Measurements from ENCODE around the gene NEU4. TPM values are rescaled to one million over a fixed set of nuclear protein-coding genes. Genes with fewer than 3 reads are reported as not detected.
"Not testable (repeated sequence)": the region's sequence is repeated elsewhere in the genome, so short reads cannot be mapped to it uniquely, and the experiment has no call there.

Gene NEU4
- total RNA-seq, 4 donors from 2014 or later = 58.1 to 195 (median 93.9) TPM

DNA sequence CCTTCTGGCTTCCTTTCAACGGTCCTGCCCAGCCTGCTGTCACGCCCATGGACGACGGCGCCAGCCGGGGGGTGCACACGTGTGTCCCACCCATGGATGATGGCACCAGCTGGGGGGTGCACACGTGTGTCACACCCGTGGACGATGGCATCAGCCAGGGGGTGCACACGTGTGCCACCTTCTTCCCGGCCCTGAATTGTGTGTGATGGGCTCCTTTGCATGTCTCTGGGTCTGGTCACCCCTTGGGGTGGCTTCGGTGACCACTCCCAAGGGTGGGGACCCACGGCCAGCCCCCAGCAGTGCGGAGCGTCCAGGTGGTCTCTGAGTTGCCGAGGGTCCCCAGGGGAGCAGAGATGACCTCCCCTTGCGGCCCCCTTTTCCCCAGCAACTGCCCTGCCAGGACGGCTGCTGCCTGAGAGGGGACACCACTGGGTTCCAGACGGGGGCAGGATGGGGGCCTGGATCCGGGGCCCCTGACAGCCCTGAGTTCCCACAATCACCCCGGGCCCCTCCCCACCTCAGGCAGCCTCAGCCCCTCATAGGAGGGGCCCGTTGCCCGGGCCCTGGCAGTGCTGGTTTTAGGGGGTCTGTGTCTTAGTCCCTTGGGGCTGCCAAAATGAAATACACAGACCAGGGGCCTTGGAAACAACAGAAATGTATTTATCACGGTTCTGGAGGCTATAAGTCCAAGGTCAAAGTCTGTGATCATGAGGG, 9.4 kb downstream of the NEU4 start:
- peak; percentile 9 for DNase-seq
- H3K27me3 ChIP-seq = peaks cover 3% of the 10 kb centered on the region
- WGBS, 2 donors (ENCODE audit: low coverage in 1 of 2) = 47% methylated on average over 23 of the region's 25 CpGs; no CpG with 5 or more reads in 1 of the 2 donors
- no peak overlapping the region for H3K4me3 ChIP-seq
- peaks cover 4 to 21% (median 12%) of the 10 kb centered on the region in 4 donors for H3K4me1 ChIP-seq
- intact Hi-C loops (cut with DNase I; ENCODE audit: low total_unique reads) (no loop called here), in situ Hi-C loops (cut with MboI; ENCODE audit: low pct_ligation_motif_present in 1 of 4, low pct_unique_long_range_greater_than_20kb in 1 of 4, low sequenced_read_pairs in 3 of 4) (no loop called here)
- TF ChIP-seq CTCF (IDR thresholded peaks at IDR 0.05) (no peak), POLR2AphosphoS5 (IDR thresholded peaks at IDR 0.05) (no peak), POLR2A (IDR thresholded peaks at IDR 0.05) (no peak), EP300 (IDR thresholded peaks at IDR 0.05; ENCODE audit: low read depth) (no peak)
- H3K27ac ChIP-seq = no peak overlapping the region
- no peaks in the 10 kb centered on the region for H3K36me3 ChIP-seq
- no peaks in the 10 kb centered on the region for H3K9me3 ChIP-seq

DNA sequence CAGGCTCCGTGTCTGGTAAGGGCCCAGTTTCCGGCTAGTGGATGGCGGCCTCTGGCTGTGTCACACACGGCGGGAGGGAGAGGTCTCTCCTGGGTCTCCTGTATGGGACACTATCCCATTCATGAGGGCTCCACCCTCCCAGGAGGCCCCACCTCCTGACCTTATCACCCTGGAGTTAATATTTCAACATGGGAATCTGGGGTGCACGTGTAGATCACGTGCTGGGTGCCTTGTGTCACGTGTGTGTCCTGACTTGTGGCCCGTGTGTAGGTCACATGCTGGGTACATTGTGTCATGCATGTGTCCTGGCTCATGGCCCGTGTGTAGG, 9.9 kb downstream of the NEU4 start:
- Histone ChIP-seq H3K9me3 (no peaks in the 10 kb centered on the region), H3K27ac (no peak overlapping the region), H3K36me3 (no peaks in the 10 kb centered on the region), H3K4me1 (peaks cover 4 to 21% (median 12%) of the 10 kb centered on the region in 4 donors), H3K4me3 (no peak overlapping the region), H3K27me3 (peaks cover 3% of the 10 kb centered on the region)
- DNase-seq = peak; percentile 72
- in situ Hi-C loops (cut with MboI; ENCODE audit: low pct_ligation_motif_present in 1 of 4, low pct_unique_long_range_greater_than_20kb in 1 of 4, low sequenced_read_pairs in 3 of 4) (no loop called here), intact Hi-C loops (cut with DNase I; ENCODE audit: low total_unique reads) (no loop called here)
- no peak for TF ChIP-seq EP300 (IDR thresholded peaks at IDR 0.05; ENCODE audit: low read depth)
- TF ChIP-seq POLR2AphosphoS5 (IDR thresholded peaks at IDR 0.05) = peak in 1 of 3 donors; percentile 13
- WGBS, 2 donors (ENCODE audit: low coverage in 1 of 2) = 49% methylated on average over 10 of the region's 10 CpGs; no CpG with 5 or more reads in 1 of the 2 donors

DNA sequence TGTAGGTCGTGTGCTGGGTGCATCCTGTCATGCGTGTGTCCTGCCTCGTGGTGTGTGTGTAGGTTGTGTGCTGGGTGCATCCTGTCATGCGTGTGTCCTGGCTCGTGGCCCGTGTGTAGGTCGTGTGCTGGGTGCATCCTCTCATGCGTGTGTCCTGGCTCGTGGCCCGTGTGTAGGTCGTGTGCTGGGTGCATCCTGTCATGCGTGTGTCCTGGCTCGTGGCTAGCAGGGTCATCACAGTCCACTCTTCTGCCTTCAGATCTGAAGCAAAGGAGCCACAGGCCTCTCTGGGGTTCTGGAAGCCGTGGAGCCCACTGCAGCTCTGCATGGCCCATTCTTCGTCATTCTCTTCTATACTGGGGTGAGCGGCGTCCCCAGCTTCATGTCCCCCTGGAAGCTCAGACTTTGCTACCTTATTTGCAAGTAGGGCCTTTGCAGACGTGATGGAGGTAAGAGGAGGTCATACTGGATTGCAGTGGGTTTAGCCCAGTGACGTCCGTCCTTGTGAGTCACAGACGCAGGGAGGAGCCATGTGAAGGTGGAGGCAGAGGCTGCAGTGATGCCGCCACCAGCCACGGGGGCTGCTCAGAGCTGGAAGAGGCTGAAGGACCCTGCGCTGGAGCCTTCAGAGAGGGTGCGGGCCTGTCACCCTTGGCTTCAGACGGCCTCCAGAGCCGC, 11.1 kb downstream of the NEU4 start:
- H3K36me3 ChIP-seq; in situ Hi-C loops (cut with MboI; ENCODE audit: low pct_ligation_motif_present in 1 of 4, low pct_unique_long_range_greater_than_20kb in 1 of 4, low sequenced_read_pairs in 3 of 4); H3K27ac ChIP-seq; H3K4me3 ChIP-seq; DNase-seq; H3K9me3 ChIP-seq; intact Hi-C loops (cut with DNase I; ENCODE audit: low total_unique reads); H3K27me3 ChIP-seq: not testable (repeated sequence)
- H3K4me1 ChIP-seq = peaks cover 4 to 21% (median 12%) of the 10 kb centered on the region in 4 donors
- 35 to 80% methylated on average over 8 to 26 of the region's 27 CpGs for WGBS, 2 donors (ENCODE audit: low coverage in 1 of 2)

DNA sequence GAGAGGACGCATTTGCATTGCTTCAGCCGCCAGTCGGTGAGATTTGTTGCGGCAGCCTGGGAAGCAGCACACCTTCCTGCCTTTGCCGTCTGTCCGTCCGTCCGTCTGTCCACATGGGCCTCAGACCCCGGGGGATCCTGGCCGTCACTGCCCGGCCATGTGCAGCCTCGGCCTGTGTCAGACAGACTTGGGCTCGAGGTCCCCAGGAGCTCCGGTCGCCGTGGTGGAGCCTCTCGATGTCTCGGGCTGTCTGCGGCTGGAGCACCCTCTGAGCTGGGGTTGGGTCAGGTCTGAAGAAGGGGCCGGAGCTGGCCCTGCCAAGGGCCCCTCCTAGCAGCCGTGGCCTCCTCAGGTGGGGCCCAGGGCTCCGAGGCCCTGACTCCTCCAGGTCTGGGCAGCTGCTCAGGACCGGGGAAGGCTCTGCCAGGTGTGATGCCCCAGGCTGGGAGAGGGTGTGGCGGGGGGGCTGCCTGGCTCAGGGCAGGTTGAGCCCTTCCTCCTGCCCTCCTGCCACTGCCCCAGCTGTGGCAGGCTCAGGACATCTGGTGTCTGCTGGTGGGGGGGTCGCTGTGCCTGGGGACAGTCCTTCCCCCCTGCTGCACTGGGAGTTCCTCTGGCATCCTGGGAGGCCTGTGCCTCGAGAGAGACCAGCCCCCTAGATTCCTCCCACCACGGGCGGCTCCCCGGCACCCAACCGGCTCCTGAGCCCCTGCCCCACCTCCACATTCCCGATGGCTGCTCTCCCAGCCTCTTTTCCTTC, 11.8 kb downstream of the NEU4 start:
- intact Hi-C loops (cut with DNase I; ENCODE audit: low total_unique reads) = no loop called here
- 83 to 85% methylated on average over 5 to 29 of the region's 31 CpGs for WGBS, 2 donors (ENCODE audit: low coverage in 1 of 2)
- peaks cover 4 to 21% (median 12%) of the 10 kb centered on the region in 4 donors for H3K4me1 ChIP-seq
- no peak overlapping the region for H3K4me3 ChIP-seq
- in situ Hi-C loops (cut with MboI; ENCODE audit: low pct_ligation_motif_present in 1 of 4, low pct_unique_long_range_greater_than_20kb in 1 of 4, low sequenced_read_pairs in 3 of 4) = no loop called here
- TF ChIP-seq POLR2A (IDR thresholded peaks at IDR 0.05) = no peak
- TF ChIP-seq POLR2AphosphoS5 (IDR thresholded peaks at IDR 0.05) = no peak
- no peak for TF ChIP-seq CTCF (IDR thresholded peaks at IDR 0.05)
- no peak for TF ChIP-seq EP300 (IDR thresholded peaks at IDR 0.05; ENCODE audit: low read depth)
- H3K27me3 ChIP-seq = peaks cover 3% of the 10 kb centered on the region
- no peak overlapping the region for H3K27ac ChIP-seq
- no peaks in the 10 kb centered on the region for H3K36me3 ChIP-seq
- peak; percentile 7 for DNase-seq
- H3K9me3 ChIP-seq = no peaks in the 10 kb centered on the region

All from transverse colon (tissue), 4 donors.